Gastroesophageal sphincter (tissue), 4 donors: ENCODE results near the gene DPYD. TPM values are rescaled to one million over a fixed set of nuclear protein-coding genes. Genes with fewer than 3 reads are reported as not detected.

Experiments used
- ATAC-seq: fragments of 150-250 bp; one replicate; pipeline ENCODE4 v1.9.1; 2016; ENCODE audit warnings: mild to moderate bottlenecking, moderate library complexity
- H3K27ac ChIP-seq, 4 donors: fragments of 200-600 bp; sonication (generic) in 3 of 4; 1 replicate in 3 of 4; 2 replicates in 1 of 4; pipeline ENCODE4 v1.5.1; 2016 to 2019
- H3K27me3 ChIP-seq: fragments of 200-600 bp; sonication (generic); one replicate; pipeline ENCODE4 v1.5.1; 2019
- H3K36me3 ChIP-seq, 2 donors: fragments of 200-600 bp; sonication (generic); one replicate each; pipeline ENCODE4 v1.5.1; 2019; ENCODE audit warnings: control low read depth in 1 of 2
- H3K4me1 ChIP-seq, 3 donors: fragments of 200-600 bp; sonication (generic); 1 replicate in 2 of 3; 2 replicates in 1 of 3; pipeline ENCODE4 v1.5.1; 2016 to 2019; ENCODE audit warnings: control low read depth in 2 of 3
- H3K4me3 ChIP-seq, 2 donors: fragments of 200-600 bp; sonication (generic); one replicate each; pipeline ENCODE4 v1.5.1; 2019; ENCODE audit warnings: mild to moderate bottlenecking in 1 of 2, moderate library complexity in 1 of 2
- H3K9me3 ChIP-seq, 3 donors: fragments of 200-600 bp; sonication (generic); one replicate each; pipeline ENCODE4 v1.5.1; 2017 to 2019; ENCODE audit warnings: control low read depth in 2 of 3
- CTCF ChIP-seq, 4 experiments: fragments of 200-600 bp in 2 of 4; fragments of 450-650 bp in 2 of 4; sonication (generic) in 1 of 4; IDR thresholded peaks; one replicate each; pipeline ENCODE4 v1.5.1; 2017 to 2019; ENCODE audit warnings: antibody characterized with exemption in 4 of 4, mild to moderate bottlenecking in 2 of 4, moderate library complexity in 2 of 4
- EP300 ChIP-seq: sonication (generic); formaldehyde crosslinking; IDR thresholded peaks from one replicate; pipeline ENCODE4 v1.6.1; 2017; ENCODE audit warnings: antibody characterized with exemption, mild to moderate bottlenecking
- POLR2A ChIP-seq, 2 donors: fragments of 450-650 bp; IDR thresholded peaks; one replicate each; pipeline ENCODE4 v1.6.1; 2017; ENCODE audit warnings: antibody characterized with exemption in 2 of 2, mild to moderate bottlenecking in 2 of 2, moderate library complexity in 1 of 2
- POLR2AphosphoS5 ChIP-seq: sonication (generic); formaldehyde crosslinking; IDR thresholded peaks from one replicate; pipeline ENCODE4 v1.6.1; 2017; ENCODE audit warnings: antibody characterized with exemption
- WGBS, 2 donors: methylation state at CpG; one replicate each; pipeline ENCODE4 v1.1.5; 2018; ENCODE audit warnings: low coverage in 1 of 2; 5-methylcytosine and 5-hydroxymethylcytosine counted together
- total RNA-seq, 4 donors: library from RNA; depleted of rRNA; stranded (reverse); fragments of >200 nt; gene quantifications; one replicate each; pipeline ENCODE4 v1.1.0, GENCODE V29; 2016

The DPYD gene
- total RNA-seq, 4 donors from 2014 or later = 31.2 to 53.0 (median 43.2) TPM

GRCh38 chr1:97069312-97069711, 851.5 kb downstream of the DPYD start:
- H3K27me3 ChIP-seq = no peaks in the 10 kb centered on the region
- no peaks in the 10 kb centered on the region for H3K4me1 ChIP-seq
- WGBS, 2 donors = 74 to 100% methylated on average over 1 to 2 of the region's 2 CpGs
- H3K4me3 ChIP-seq = no peak overlapping the region
- TF ChIP-seq EP300 (no peak), POLR2AphosphoS5 (no peak), CTCF (IDR thresholded peaks at IDR 0.05) (no peak), POLR2A (IDR thresholded peaks at IDR 0.05) (no peak)
- H3K9me3 ChIP-seq = no peaks in the 10 kb centered on the region
- no peaks in the 10 kb centered on the region for H3K36me3 ChIP-seq
- ATAC-seq = no peak
- no peak overlapping the region for H3K27ac ChIP-seq

- no peaks in the 10 kb centered on the region for H3K36me3 ChIP-seq
- peaks cover 0 to under 1% (median 0%) of the 10 kb centered on the region in 3 donors for H3K9me3 ChIP-seq
- no peak overlapping the region for H3K27ac ChIP-seq
- H3K4me1 ChIP-seq = no peaks in the 10 kb centered on the region
- no peak for ATAC-seq
- TF ChIP-seq POLR2A (IDR thresholded peaks at IDR 0.05) = no peak
- no peak for TF ChIP-seq CTCF (IDR thresholded peaks at IDR 0.05)
- no peak for TF ChIP-seq POLR2AphosphoS5
- no peak for TF ChIP-seq EP300
- H3K4me3 ChIP-seq = no peak overlapping the region
- no peaks in the 10 kb centered on the region for H3K27me3 ChIP-seq
Measured at GRCh38 chr1:97066860-97067259, 854.0 kb downstream of the DPYD start.

GRCh38 chr1:97063532-97063931, 857.3 kb downstream of the DPYD start:
- no peaks in the 10 kb centered on the region for H3K27me3 ChIP-seq
- no peaks in the 10 kb centered on the region for H3K36me3 ChIP-seq
- H3K4me3 ChIP-seq = no peak overlapping the region
- TF ChIP-seq EP300 (no peak), POLR2AphosphoS5 (no peak), CTCF (IDR thresholded peaks at IDR 0.05) (no peak), POLR2A (IDR thresholded peaks at IDR 0.05) (no peak)
- H3K9me3 ChIP-seq = peaks cover 0 to 6% (median 0%) of the 10 kb centered on the region in 3 donors
- no peak overlapping the region for H3K27ac ChIP-seq
- no peaks in the 10 kb centered on the region for H3K4me1 ChIP-seq
- ATAC-seq = no peak

GRCh38 chr1:97061604-97062003, 859.2 kb downstream of the DPYD start:
- WGBS, 2 donors = 83 to 100% methylated on average over 1 to 2 of the region's 2 CpGs
- Histone ChIP-seq H3K36me3 (no peaks in the 10 kb centered on the region), H3K9me3 (peaks cover 0 to 14% (median 0%) of the 10 kb centered on the region in 3 donors), H3K27ac (no peak overlapping the region), H3K4me3 (no peak overlapping the region), H3K27me3 (no peaks in the 10 kb centered on the region), H3K4me1 (no peaks in the 10 kb centered on the region)
- TF ChIP-seq POLR2AphosphoS5 (no peak), POLR2A (IDR thresholded peaks at IDR 0.05) (no peak), EP300 (no peak), CTCF (IDR thresholded peaks at IDR 0.05) (no peak)
- no peak for ATAC-seq

- H3K27me3 ChIP-seq = no peaks in the 10 kb centered on the region
- no peak overlapping the region for H3K27ac ChIP-seq
- H3K4me1 ChIP-seq = no peaks in the 10 kb centered on the region
- peaks cover 0 to 14% (median 0%) of the 10 kb centered on the region in 3 donors for H3K9me3 ChIP-seq
- TF ChIP-seq CTCF (IDR thresholded peaks at IDR 0.05) = no peak
- no peak for TF ChIP-seq POLR2A (IDR thresholded peaks at IDR 0.05)
- TF ChIP-seq EP300 = no peak
- no peak for TF ChIP-seq POLR2AphosphoS5
- ATAC-seq = no peak
- WGBS, 2 donors = 100% methylated on average over 1 of the region's 2 CpGs; no CpG with 5 or more reads in 1 of the 2 donors
- no peaks in the 10 kb centered on the region for H3K36me3 ChIP-seq
- H3K4me3 ChIP-seq = no peak overlapping the region
Measured at GRCh38 chr1:97056386-97056785, 864.4 kb downstream of the DPYD start.
